ENCODE measurements around the gene DNAJC18.
"Not testable (repeated sequence)": the region's sequence is repeated elsewhere in the genome, so short reads cannot be mapped to it uniquely, and the experiment has no call there.

- TF ChIP-seq, protein P1, sequence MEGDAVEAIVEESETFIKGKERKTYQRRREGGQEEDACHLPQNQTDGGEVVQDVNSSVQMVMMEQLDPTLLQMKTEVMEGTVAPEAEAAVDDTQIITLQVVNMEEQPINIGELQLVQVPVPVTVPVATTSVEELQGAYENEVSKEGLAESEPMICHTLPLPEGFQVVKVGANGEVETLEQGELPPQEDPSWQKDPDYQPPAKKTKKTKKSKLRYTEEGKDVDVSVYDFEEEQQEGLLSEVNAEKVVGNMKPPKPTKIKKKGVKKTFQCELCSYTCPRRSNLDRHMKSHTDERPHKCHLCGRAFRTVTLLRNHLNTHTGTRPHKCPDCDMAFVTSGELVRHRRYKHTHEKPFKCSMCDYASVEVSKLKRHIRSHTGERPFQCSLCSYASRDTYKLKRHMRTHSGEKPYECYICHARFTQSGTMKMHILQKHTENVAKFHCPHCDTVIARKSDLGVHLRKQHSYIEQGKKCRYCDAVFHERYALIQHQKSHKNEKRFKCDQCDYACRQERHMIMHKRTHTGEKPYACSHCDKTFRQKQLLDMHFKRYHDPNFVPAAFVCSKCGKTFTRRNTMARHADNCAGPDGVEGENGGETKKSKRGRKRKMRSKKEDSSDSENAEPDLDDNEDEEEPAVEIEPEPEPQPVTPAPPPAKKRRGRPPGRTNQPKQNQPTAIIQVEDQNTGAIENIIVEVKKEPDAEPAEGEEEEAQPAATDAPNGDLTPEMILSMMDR (IDR thresholded peaks at IDR 0.05), result not testable (repeated sequence)
- not testable (repeated sequence) for TF ChIP-seq POLR2A, EP300 (IDR thresholded peaks at IDR 0.05)
Measured at GRCh38 chr5:139482890-139483208, 43.5 kb upstream of the DNAJC18 start.

Measured in tibial nerve (tissue), 4 donors.